ENCODE data around the gene NRIP3.

DNA sequence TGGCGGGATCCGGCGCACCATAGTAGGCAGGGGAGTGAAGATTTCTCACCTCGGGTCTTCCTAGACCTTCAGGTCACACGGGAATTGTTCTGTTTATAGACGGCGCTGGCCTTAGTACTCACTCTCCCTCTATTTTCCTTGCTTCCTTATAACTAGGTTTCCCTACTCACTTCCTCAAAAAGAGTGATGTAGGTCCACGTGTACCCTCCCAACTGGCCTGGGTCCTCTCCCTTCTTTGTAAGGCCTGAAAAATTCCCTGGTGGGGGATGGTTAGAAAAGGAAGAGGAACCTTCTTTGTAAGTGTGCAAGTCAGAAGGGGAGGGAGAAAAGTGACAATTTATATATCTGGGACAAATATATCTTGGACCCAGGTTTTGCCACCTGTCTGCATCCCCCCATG, 36.6 kb downstream of the NRIP3 start:
- TF ChIP-seq, protein P1, sequence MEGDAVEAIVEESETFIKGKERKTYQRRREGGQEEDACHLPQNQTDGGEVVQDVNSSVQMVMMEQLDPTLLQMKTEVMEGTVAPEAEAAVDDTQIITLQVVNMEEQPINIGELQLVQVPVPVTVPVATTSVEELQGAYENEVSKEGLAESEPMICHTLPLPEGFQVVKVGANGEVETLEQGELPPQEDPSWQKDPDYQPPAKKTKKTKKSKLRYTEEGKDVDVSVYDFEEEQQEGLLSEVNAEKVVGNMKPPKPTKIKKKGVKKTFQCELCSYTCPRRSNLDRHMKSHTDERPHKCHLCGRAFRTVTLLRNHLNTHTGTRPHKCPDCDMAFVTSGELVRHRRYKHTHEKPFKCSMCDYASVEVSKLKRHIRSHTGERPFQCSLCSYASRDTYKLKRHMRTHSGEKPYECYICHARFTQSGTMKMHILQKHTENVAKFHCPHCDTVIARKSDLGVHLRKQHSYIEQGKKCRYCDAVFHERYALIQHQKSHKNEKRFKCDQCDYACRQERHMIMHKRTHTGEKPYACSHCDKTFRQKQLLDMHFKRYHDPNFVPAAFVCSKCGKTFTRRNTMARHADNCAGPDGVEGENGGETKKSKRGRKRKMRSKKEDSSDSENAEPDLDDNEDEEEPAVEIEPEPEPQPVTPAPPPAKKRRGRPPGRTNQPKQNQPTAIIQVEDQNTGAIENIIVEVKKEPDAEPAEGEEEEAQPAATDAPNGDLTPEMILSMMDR (IDR thresholded peaks at IDR 0.05): no peak
- no peak for TF ChIP-seq EZH2 (IDR thresholded peaks at IDR 0.05)
- no peak for TF ChIP-seq EZH2phosphoT487 (IDR thresholded peaks at IDR 0.05)

Measured in neural progenitor cell (in vitro differentiated cells).